IMR-90 (cell line): ENCODE measurements around the gene EVPL. TPM values are rescaled to one million over a fixed set of nuclear protein-coding genes. Genes with fewer than 3 reads are reported as not detected.

Source experiments
- ATAC-seq: fragments of 200-7000 bp; cut with Tn5 transposase; 2 replicates; pipeline ENCODE4 v1.9.1; 2020; ENCODE audit warnings: low read depth, mild to moderate bottlenecking, moderate library complexity
- BruUV-seq: library from RNA; stranded (reverse); fragments of 400-500 nt; replicated peaks from 2 replicates; lab custom pipeline; 2021; lab: Mats Ljungman, UMichigan
- CTCF ChIA-PET: fragments of 300-600 bp; formaldehyde crosslinking; extraction: SDS; loops from one replicate; lab custom pipeline; 2021; ENCODE audit warnings: antibody characterized with exemption; lab: Yijun Ruan, JAX
- POLR2A ChIA-PET: fragments of 300-600 bp; sonication (Branson Sonifier 250); formaldehyde crosslinking; loops from one replicate; lab custom pipeline; 2022; ENCODE audit warnings: antibody characterized with exemption; ENCODE audit not compliant: unreplicated experiment; lab: Charles Lee
- DNase-seq: peaks from one replicate; pipeline ENCODE4 v3.0.0; 2013
- H2AFZ ChIP-seq: replicated peaks from 2 replicates; pipeline ENCODE3; 2013; ENCODE audit warnings: low read length, mild to moderate bottlenecking; ENCODE audit not compliant: poor library complexity
- H2AK5ac ChIP-seq: 2 replicates; pipeline ENCODE4 v1.6.1; 2013; ENCODE audit warnings: low read depth, low read length, inconsistent platforms
- H2AK9ac ChIP-seq: replicated peaks from 2 replicates; pipeline ENCODE3; 2013; ENCODE audit warnings: mild to moderate bottlenecking, low read depth, low read length, moderate library complexity; ENCODE audit not compliant: poor library complexity
- H2BK120ac ChIP-seq: 2 replicates; pipeline ENCODE4 v1.6.1; 2013; ENCODE audit warnings: low read depth, low read length, inconsistent platforms
- H2BK15ac ChIP-seq: 3 replicates; pipeline ENCODE4 v1.6.1; 2013; ENCODE audit warnings: low read depth, low read length, inconsistent platforms
- H2BK20ac ChIP-seq: 2 replicates; pipeline ENCODE4 v1.6.1; 2013; ENCODE audit warnings: low read depth, mild to moderate bottlenecking, inconsistent platforms, low read length, moderate library complexity
- H2BK5ac ChIP-seq: 2 replicates; pipeline ENCODE4 v1.6.1; 2013; ENCODE audit warnings: mild to moderate bottlenecking, low read depth, low read length, inconsistent platforms; ENCODE audit not compliant: poor library complexity, severe bottlenecking
- H3K14ac ChIP-seq: replicated peaks from 2 replicates; pipeline ENCODE4 v1.6.1; 2013; ENCODE audit warnings: low read depth, low read length, inconsistent platforms
- H3K18ac ChIP-seq: 2 replicates; pipeline ENCODE4 v1.6.1; 2013; ENCODE audit warnings: low read depth, low read length, control low read depth
- H3K23ac ChIP-seq: 2 replicates; pipeline ENCODE4 v1.6.1; 2013; ENCODE audit warnings: low read depth, low read length, inconsistent platforms
- H3K27ac ChIP-seq: 2 replicates; pipeline ENCODE4 v1.5.1; 2013; ENCODE audit warnings: mild to moderate bottlenecking, control low read depth, low read length; ENCODE audit not compliant: insufficient read depth
- H3K27me3 ChIP-seq: 2 replicates; pipeline ENCODE4 v1.6.1; 2013; ENCODE audit warnings: low read length; ENCODE audit not compliant: control insufficient read depth, insufficient read depth
- H3K36me3 ChIP-seq: 2 replicates; pipeline ENCODE4 v1.6.1; 2013; ENCODE audit warnings: low read length, mixed read lengths; ENCODE audit not compliant: control insufficient read depth, insufficient read depth
- H3K4ac ChIP-seq: 2 replicates; pipeline ENCODE4 v1.6.1; 2013; ENCODE audit warnings: low read depth, low read length, inconsistent platforms
- H3K4me1 ChIP-seq: 2 replicates; pipeline ENCODE4 v1.6.1; 2013; ENCODE audit warnings: low read length, mixed read lengths; ENCODE audit not compliant: control insufficient read depth, insufficient read depth
- H3K4me2 ChIP-seq: 2 replicates; pipeline ENCODE4 v1.6.1; 2013; ENCODE audit warnings: low read depth, mild to moderate bottlenecking, control low read depth, low read length, moderate library complexity
- H3K4me3 ChIP-seq: 2 replicates; pipeline ENCODE4 v1.5.1; 2013; ENCODE audit warnings: low read depth, mild to moderate bottlenecking, control low read depth, low read length, moderate library complexity; ENCODE audit not compliant: insufficient read depth
- H3K56ac ChIP-seq: 2 replicates; pipeline ENCODE4 v1.6.1; 2013; ENCODE audit warnings: low read length, inconsistent platforms; ENCODE audit not compliant: insufficient read depth; ENCODE audit errors: extremely low read depth
- H3K79me1 ChIP-seq, 2 experiments: 2 replicates each; pipeline ENCODE4 v1.6.1; 2013; ENCODE audit warnings: low read length in 2 of 2, inconsistent platforms in 1 of 2, low read depth in 1 of 2
- H3K9ac ChIP-seq: 2 replicates; pipeline ENCODE4 v1.6.1; 2013; ENCODE audit warnings: low read depth, low read length, control low read depth
- H3K9me1 ChIP-seq: 2 replicates; pipeline ENCODE4 v1.6.1; 2013; ENCODE audit warnings: low read length, inconsistent platforms; ENCODE audit not compliant: insufficient read depth
- H3K9me3 ChIP-seq: 2 replicates; pipeline ENCODE4 v1.6.1; 2013; ENCODE audit warnings: low read length; ENCODE audit not compliant: control insufficient read depth, insufficient read depth
- H4K20me1 ChIP-seq: 2 replicates; pipeline ENCODE4 v1.6.1; 2013; ENCODE audit warnings: low read length, inconsistent platforms; ENCODE audit not compliant: insufficient read depth
- H4K5ac ChIP-seq: 2 replicates; pipeline ENCODE4 v1.6.1; 2013; ENCODE audit warnings: mild to moderate bottlenecking, low read depth, low read length, control low read depth
- H4K8ac ChIP-seq, 2 experiments: 2 replicates each; pipeline ENCODE4 v1.6.1; 2013; ENCODE audit warnings: low read depth in 2 of 2, low read length in 2 of 2, control low read depth in 1 of 2, inconsistent platforms in 1 of 2
- H4K91ac ChIP-seq: 2 replicates; pipeline ENCODE4 v1.6.1; 2013; ENCODE audit warnings: low read depth, low read length, inconsistent platforms; ENCODE audit not compliant: insufficient read depth
- MXI1 ChIP-seq: IDR thresholded peaks from 2 replicates; pipeline ENCODE4 v1.6.1; 2012; ENCODE audit warnings: low read depth, mild to moderate bottlenecking, low read length, moderate library complexity, borderline replicate concordance
- NFE2L2 ChIP-seq: fragments of 150-350 bp; IDR thresholded peaks from 2 replicates; pipeline ENCODE4 v1.6.1; 2016; ENCODE audit warnings: low read depth, mild to moderate bottlenecking, low read length
- SMC3 ChIP-seq: fragments of 150-350 bp; IDR thresholded peaks from 2 replicates; pipeline ENCODE4 v1.6.1; 2016; ENCODE audit warnings: low read depth, mild to moderate bottlenecking, antibody characterized with exemption, low read length, moderate library complexity
- WGBS, 2 experiments: methylation state at CpG; one replicate each; pipeline versions ENCODE4 v1.1.5 to v1.1.7; 2013; ENCODE audit warnings: missing lambda C conversion rate in 2 of 2; ENCODE audit not compliant: insufficient read length in 1 of 2; ENCODE audit errors: extremely low coverage in 2 of 2; 5-methylcytosine and 5-hydroxymethylcytosine counted together
- dilution Hi-C: fragments of 300-500 bp; cut with HindIII; formaldehyde crosslinking; loops from one replicate; pipeline ENCODE4 v1.14.3; 2018; ENCODE audit warnings: low sequenced_read_pairs; ENCODE audit not compliant: unreplicated experiment
- in situ Hi-C: fragments of 300-500 bp; cut with MboI; formaldehyde crosslinking; loops from 3 replicates; pipeline ENCODE4 v1.14.3; 2019; ENCODE audit warnings: low sequenced_read_pairs, inconsistent platforms, mixed read lengths
- intact Hi-C: fragments of 100-400 bp; cut with micrococcal nuclease; formaldehyde crosslinking; loops from 2 replicates; pipeline ENCODE4 v1.10.0; 2022
- polyA plus RNA-seq, 3 experiments: library from polyadenylated mRNA; depleted of rRNA; stranded (reverse); fragments of >200 nt; gene quantifications; 2 replicates each; pipeline ENCODE4 v1.2.3, GENCODE V29; 2012; ENCODE audit warnings: low replicate concordance in 1 of 3
- total RNA-seq: library from RNA; depleted of rRNA; stranded (reverse); fragments of >200 nt; gene quantifications from 2 replicates; pipeline ENCODE4 v1.2.3, GENCODE V29; 2012

Gene EVPL
- total and polyA plus RNA-seq, 2 of the 4 experiments (the other 2 are of a cell fraction): not detected

DNA sequence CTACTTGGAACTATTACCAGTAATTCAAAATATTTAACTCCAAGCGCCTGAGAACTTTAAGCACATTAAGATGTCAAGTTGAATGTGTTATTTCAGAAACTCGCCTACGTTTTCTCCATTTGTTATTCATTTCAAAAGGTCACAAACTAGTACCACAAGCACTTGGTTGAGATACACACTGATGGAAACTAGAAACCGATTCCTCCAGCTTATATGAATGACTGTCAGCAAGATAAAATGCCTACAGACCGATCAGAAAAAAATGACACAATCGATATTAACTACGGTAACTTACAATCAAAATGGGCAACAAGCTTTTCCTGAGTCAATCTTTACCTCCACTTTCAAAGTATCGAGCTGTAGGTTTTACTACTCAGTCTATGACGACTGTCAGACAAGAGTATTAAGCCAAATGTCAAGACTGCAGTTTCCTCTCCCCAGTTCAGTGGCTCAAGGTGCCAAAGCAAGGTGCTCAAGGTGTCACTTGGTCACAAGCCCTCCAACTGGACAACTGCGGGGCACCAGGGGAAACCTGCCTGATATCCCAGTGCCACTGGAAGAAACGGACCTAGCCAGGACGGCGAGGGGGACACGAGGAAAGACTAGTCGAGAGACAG, 44.5 kb upstream of the EVPL start:
- no peak overlapping the region for H2BK20ac ChIP-seq
- peak overlapping the region; percentile 76 for H3K27ac ChIP-seq
- in situ Hi-C loops: no loop called here
- peaks cover 6% of the 10 kb centered on the region for H3K9me1 ChIP-seq
- DNase-seq (no peak), ATAC-seq (no peak)
- H2BK15ac ChIP-seq: no peak overlapping the region; the same call in 2 of the 3 replicates
- peak overlapping the region; percentile 93 for H2AK9ac ChIP-seq
- H3K27me3 ChIP-seq: peaks cover 29% of the 10 kb centered on the region
- H2AK5ac ChIP-seq: peak overlapping the region; percentile 88
- H3K14ac ChIP-seq: peak overlapping the region; percentile 58
- CTCF ChIA-PET: interaction anchor here (0.6 kb wide), 1 partner anchor 57 kb away, joined by 3 read pairs; no protein-coding TSS in a partner anchor
- peak overlapping the region; percentile 99 for H2AFZ ChIP-seq
- intact Hi-C loops: loop anchor here (5.0 to 10.0 kb wide), 2 partner anchors 34 to 167 kb away; partner anchors contain the start of gene MRPL38
- no TSS peak for BruUV-seq
- WGBS, 2 experiments: 7% methylated on average over 2 of the region's 15 CpGs; no CpG with 5 or more reads in 1 of the 2 experiments
- dilution Hi-C loops: no loop called here
- peak overlapping the region; percentile 93 for H3K4me3 ChIP-seq
- H3K4me1 ChIP-seq: peaks cover 3% of the 10 kb centered on the region; the same call in 1 of the 2 replicates
- H2BK120ac ChIP-seq: peak overlapping the region; percentile 1; the same call in 1 of the 2 replicates
- H3K4me2 ChIP-seq: peak overlapping the region; percentile 99
- peaks cover 9% of the 10 kb centered on the region for H3K36me3 ChIP-seq
- H2BK5ac ChIP-seq: peak overlapping the region; percentile 40
- H3K79me1 ChIP-seq: peaks cover 3 to 32% of the 10 kb centered on the region in 2 experiments
- H3K18ac ChIP-seq: 0 out of 2 replicates have a peak overlapping the region, but pooled peaks have one; percentile 5
- peak overlapping the region; percentile 73 for H3K4ac ChIP-seq
- peak overlapping the region; percentile 40 for H4K5ac ChIP-seq
- H3K9me3 ChIP-seq: no peaks in the 10 kb centered on the region
- POLR2A ChIA-PET: interaction anchor here (1.0 kb wide), 1 partner anchor 9 kb away, joined by 3 read pairs; no protein-coding TSS in a partner anchor
- H3K23ac ChIP-seq: peak overlapping the region; percentile 55
- peaks cover 10% of the 10 kb centered on the region for H4K20me1 ChIP-seq
- peak overlapping the region; percentile 57 to 93 for H4K8ac ChIP-seq
- H3K56ac ChIP-seq: peak overlapping the region; percentile 85; the same call in 1 of the 2 replicates
- no peak overlapping the region; the same call in 1 of the 2 replicates for H4K91ac ChIP-seq
- no peak; the same call in 1 of the 2 replicates for TF ChIP-seq MXI1
- no peak for TF ChIP-seq NFE2L2
- no peak for TF ChIP-seq SMC3
- peak overlapping the region; percentile 92 for H3K9ac ChIP-seq
